MCF 10A (cell line): ENCODE data around the gene SAT1. TPM values are rescaled to one million over a fixed set of nuclear protein-coding genes. Genes with fewer than 3 reads are reported as not detected.

Experiments used
- BruUV-seq: library from RNA; stranded (reverse); fragments of 400-500 nt; replicated peaks from 2 replicates; lab custom pipeline; 2021; lab: Mats Ljungman, UMichigan
- CTCF ChIA-PET: fragments of 300-600 bp; sonication (Branson Sonifier 250); formaldehyde crosslinking; extraction: SDS; loops from one replicate; lab custom pipeline; 2021; ENCODE audit warnings: antibody characterized with exemption, inconsistent platforms; lab: Yijun Ruan, JAX
- POLR2A ChIA-PET: fragments of 300-600, 350-650 bp; sonication (Branson Sonifier 250); formaldehyde crosslinking; extraction: SDS; loops from one replicate; lab custom pipeline; 2020; ENCODE audit warnings: antibody characterized with exemption, inconsistent platforms; lab: Yijun Ruan, JAX
- DNase-seq: peaks from one replicate; pipeline ENCODE4 v3.0.0-alpha.2; 2018; ENCODE audit not compliant: unreplicated experiment
- H3K27ac Mint-ChIP-seq: one replicate; pipeline ENCODE4 v1.8.0; 2022; ENCODE audit warnings: mild to moderate bottlenecking, low read depth, mixed read lengths; ENCODE audit not compliant: unreplicated experiment
- H3K27me3 Mint-ChIP-seq: one replicate; pipeline ENCODE4 v1.8.0; 2022; ENCODE audit warnings: mixed read lengths; ENCODE audit not compliant: insufficient read depth, unreplicated experiment
- H3K36me3 Mint-ChIP-seq: one replicate; pipeline ENCODE4 v1.8.0; 2022; ENCODE audit warnings: mild to moderate bottlenecking, moderate library complexity, mixed read lengths; ENCODE audit not compliant: insufficient read depth, unreplicated experiment
- H3K4me1 Mint-ChIP-seq: one replicate; pipeline ENCODE4 v1.8.0; 2022; ENCODE audit warnings: mixed read lengths; ENCODE audit not compliant: insufficient read depth, unreplicated experiment
- H3K4me3 Mint-ChIP-seq: one replicate; pipeline ENCODE4 v1.8.0; 2022; ENCODE audit warnings: mild to moderate bottlenecking, moderate library complexity, mixed read lengths; ENCODE audit not compliant: unreplicated experiment
- H3K9me3 Mint-ChIP-seq: one replicate; pipeline ENCODE4 v1.8.0; 2022; ENCODE audit warnings: mixed read lengths; ENCODE audit not compliant: unreplicated experiment
- intact Hi-C: fragments of 100-400 bp; cut with micrococcal nuclease; formaldehyde crosslinking; loops from 2 replicates; pipeline ENCODE4 v1.14.1; 2022
- total RNA-seq: library from RNA; stranded (reverse); gene quantifications from 2 replicates; pipeline ENCODE4 v1.2.3, GENCODE V29; 2022
- TF ChIP-seq, protein P1 (sequence below): fragments of 200-600 bp; IDR thresholded peaks from one replicate; pipeline ENCODE4 v1.8.0; 2022; ENCODE audit warnings: antibody characterized with exemption, mild to moderate bottlenecking; ENCODE audit not compliant: unreplicated experiment

SAT1 gene
- total RNA-seq, 1 experiment from 2014 or later, result 582 TPM

DNA sequence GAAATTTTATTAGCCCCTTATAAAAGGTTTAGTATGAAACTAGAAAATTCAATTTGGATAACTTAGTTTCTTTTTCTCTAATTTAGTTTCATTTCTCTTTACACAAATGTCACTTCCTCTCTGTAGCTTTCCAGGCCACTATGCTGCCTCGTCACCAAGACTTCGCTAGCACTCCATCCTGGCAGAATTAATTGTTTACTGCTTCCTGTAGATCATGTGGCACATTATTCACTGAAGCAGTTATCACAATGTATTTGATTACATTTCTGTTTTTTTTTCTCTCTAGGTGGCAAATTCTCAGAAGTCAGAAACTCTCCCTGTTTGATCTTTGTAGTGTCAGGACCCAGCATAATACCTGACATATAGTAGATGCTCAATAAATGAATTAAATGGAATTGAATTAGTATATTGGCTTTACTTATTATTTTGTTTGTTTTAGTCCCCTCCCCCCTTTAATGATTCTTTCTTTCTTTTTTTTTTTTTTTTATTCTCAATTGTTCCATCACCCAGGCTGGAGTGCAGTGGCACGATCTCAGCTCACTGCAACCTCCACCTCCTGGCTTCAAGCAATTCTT is 9.3 kb upstream of the SAT1 start:
- CTCF ChIA-PET, result interaction anchor here (0.6 kb wide), 1 partner anchor 9 kb away, joined by 3 read pairs; no protein-coding TSS in a partner anchor
- peaks cover 7% of the 10 kb centered on the region for H3K36me3 Mint-ChIP-seq
- intact Hi-C loops, result no loop called here

DNA sequence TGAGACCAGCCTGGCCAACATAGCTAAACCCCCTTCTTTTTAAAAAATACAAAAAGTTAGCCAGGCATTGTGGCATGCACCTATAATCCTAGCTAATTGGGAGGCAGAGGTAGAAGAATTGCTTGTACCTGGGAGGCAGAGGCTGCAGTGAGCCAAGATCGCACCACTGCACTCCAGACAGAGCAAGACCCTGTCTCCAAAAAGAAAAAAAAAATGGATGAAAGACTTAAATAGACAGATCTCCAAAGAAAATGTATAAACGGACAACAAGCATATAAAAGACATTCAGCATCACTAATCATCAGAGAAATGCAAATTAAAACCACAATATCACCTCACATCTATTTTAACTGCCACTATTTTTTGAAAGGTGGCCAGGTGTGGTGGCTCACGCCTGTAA is 6.6 kb upstream of the SAT1 start:
- intact Hi-C loops, result no loop called here
- Mint-ChIP-seq H3K27ac (no peak overlapping the region), H3K4me3 (no peak overlapping the region), H3K27me3 (no peaks in the 10 kb centered on the region), H3K36me3 (no peaks in the 10 kb centered on the region), H3K9me3 (no peaks in the 10 kb centered on the region), H3K4me1 (peaks cover 7% of the 10 kb centered on the region)
- DNase-seq, result no peak
- BruUV-seq, result no TSS peak
- ChIA-PET CTCF (interaction anchor here (1.1 to 1.3 kb wide), 2 partner anchors 19 to 82 kb away, joined by 4 to 8 read pairs; no protein-coding TSS in a partner anchor), POLR2A (no interaction called here)
- TF ChIP-seq, protein P1, sequence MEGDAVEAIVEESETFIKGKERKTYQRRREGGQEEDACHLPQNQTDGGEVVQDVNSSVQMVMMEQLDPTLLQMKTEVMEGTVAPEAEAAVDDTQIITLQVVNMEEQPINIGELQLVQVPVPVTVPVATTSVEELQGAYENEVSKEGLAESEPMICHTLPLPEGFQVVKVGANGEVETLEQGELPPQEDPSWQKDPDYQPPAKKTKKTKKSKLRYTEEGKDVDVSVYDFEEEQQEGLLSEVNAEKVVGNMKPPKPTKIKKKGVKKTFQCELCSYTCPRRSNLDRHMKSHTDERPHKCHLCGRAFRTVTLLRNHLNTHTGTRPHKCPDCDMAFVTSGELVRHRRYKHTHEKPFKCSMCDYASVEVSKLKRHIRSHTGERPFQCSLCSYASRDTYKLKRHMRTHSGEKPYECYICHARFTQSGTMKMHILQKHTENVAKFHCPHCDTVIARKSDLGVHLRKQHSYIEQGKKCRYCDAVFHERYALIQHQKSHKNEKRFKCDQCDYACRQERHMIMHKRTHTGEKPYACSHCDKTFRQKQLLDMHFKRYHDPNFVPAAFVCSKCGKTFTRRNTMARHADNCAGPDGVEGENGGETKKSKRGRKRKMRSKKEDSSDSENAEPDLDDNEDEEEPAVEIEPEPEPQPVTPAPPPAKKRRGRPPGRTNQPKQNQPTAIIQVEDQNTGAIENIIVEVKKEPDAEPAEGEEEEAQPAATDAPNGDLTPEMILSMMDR, result no peak

More for the DNA sequence above, 9.3 kb upstream of the SAT1 start:
- H3K27me3 Mint-ChIP-seq, result no peaks in the 10 kb centered on the region
- no peak overlapping the region for H3K4me3 Mint-ChIP-seq
- DNase-seq, result no peak
- H3K4me1 Mint-ChIP-seq, result no peaks in the 10 kb centered on the region
- BruUV-seq, result no TSS peak
- TF ChIP-seq, protein P1, result no peak
- POLR2A ChIA-PET, result no interaction called here
- no peak overlapping the region for H3K27ac Mint-ChIP-seq
- H3K9me3 Mint-ChIP-seq, result no peaks in the 10 kb centered on the region

DNA sequence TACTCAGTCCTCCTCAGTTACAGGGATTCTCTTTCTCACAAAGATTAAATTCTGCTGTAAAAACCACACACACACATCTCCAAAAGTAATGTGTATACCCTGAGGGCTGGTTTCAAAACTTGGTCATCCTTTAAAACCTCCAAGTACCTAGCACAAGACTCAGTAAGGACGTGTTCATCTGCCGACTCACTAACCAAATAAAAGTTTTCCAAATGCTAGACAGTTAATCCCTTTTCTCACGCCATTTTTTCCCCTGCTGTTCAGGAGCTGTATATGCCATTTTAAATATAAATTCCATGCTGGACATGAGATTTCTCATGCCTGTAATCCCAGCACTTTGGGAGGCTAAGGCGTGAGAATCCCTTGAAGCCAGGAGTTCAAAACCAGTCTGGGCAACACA is 3.9 kb upstream of the SAT1 start:
- peak overlapping the region; percentile 62 for H3K27ac Mint-ChIP-seq
- intact Hi-C loops, result no loop called here
- no TSS peak for BruUV-seq
- no peaks in the 10 kb centered on the region for H3K27me3 Mint-ChIP-seq
- H3K36me3 Mint-ChIP-seq, result peaks cover 17% of the 10 kb centered on the region
- CTCF ChIA-PET, result interaction anchor here (0.6 to 1.8 kb wide), 5 partner anchors 9 to 123 kb away, joined by 3 to 7 read pairs (median 3); no protein-coding TSS in a partner anchor
- DNase-seq, result peak; percentile 75
- no peaks in the 10 kb centered on the region for H3K9me3 Mint-ChIP-seq
- H3K4me1 Mint-ChIP-seq, result peaks cover 7% of the 10 kb centered on the region
- TF ChIP-seq, protein P1, result no peak
- POLR2A ChIA-PET, result interaction anchor here (0.6 to 1.6 kb wide), 3 partner anchors 25 to 122 kb away, joined by 3 to 5 read pairs (median 5); no protein-coding TSS in a partner anchor
- H3K4me3 Mint-ChIP-seq, result no peak overlapping the region

GRCh38 chrX:23782455-23782854 is 518 bp upstream of the SAT1 start:
- Mint-ChIP-seq H3K27me3 (no peaks in the 10 kb centered on the region), H3K27ac (peak overlapping the region; percentile 80), H3K9me3 (no peaks in the 10 kb centered on the region), H3K4me1 (peaks cover 23% of the 10 kb centered on the region), H3K4me3 (peak overlapping the region; percentile 76), H3K36me3 (peaks cover 48% of the 10 kb centered on the region)
- intact Hi-C loops, result loop anchor here (1.0 to 5.0 kb wide), 2 partner anchors 38 to 100 kb away; no protein-coding TSS in a partner anchor
- no peak for DNase-seq
- ChIA-PET POLR2A (interaction anchor here (0.6 to 8.4 kb wide), 17 partner anchors 11 to 1199 kb away, joined by 3 to 140 read pairs (median 11); partner anchors contain the start of genes ACOT9, EIF2S3, KLHL15 and PRDX4), CTCF (interaction anchor here (0.5 to 2.7 kb wide), 16 partner anchors 9 to 273 kb away, joined by 3 to 54 read pairs (median 4); no protein-coding TSS in a partner anchor)
- TF ChIP-seq, protein P1, result no peak
- no TSS peak for BruUV-seq
